Brain microvascular endothelial cell (primary cell): ENCODE data around the gene MESD.

ENCODE experiments used
- DNase-seq: peaks from one replicate; pipeline ENCODE4 v3.0.0-alpha.2; 2020
- H3K27ac ChIP-seq: fragments of 250-450 bp; sonication (Bioruptor Pico); 2 replicates; pipeline ENCODE4 v1.5.1; 2020; ENCODE audit warnings: mild to moderate bottlenecking, moderate library complexity
- H3K27me3 ChIP-seq: fragments of 250-450 bp; sonication (Bioruptor Pico); replicated peaks from 2 replicates; pipeline ENCODE4 v1.5.1; 2020; ENCODE audit warnings: mild to moderate bottlenecking
- H3K36me3 ChIP-seq: fragments of 250-450 bp; sonication (Bioruptor Pico); replicated peaks from 2 replicates; pipeline ENCODE4 v1.5.1; 2020; ENCODE audit warnings: mild to moderate bottlenecking
- H3K4me3 ChIP-seq: 2 replicates; pipeline ENCODE4 v1.5.1; 2011; ENCODE audit warnings: low read depth, mild to moderate bottlenecking, control low read depth, low read length, moderate library complexity
- in situ Hi-C: cut with HindIII; loops from 2 replicates; pipeline ENCODE4 v1.10.0; 2017; ENCODE audit warnings: low sequenced_read_pairs, low pct_ligation_motif_present
- TF ChIP-seq, protein P1 (sequence below): IDR thresholded peaks from 2 replicates; pipeline ENCODE4 v1.5.1; 2011; ENCODE audit warnings: low read depth, mild to moderate bottlenecking, moderate library complexity, low read length, control low read depth, inconsistent platforms; ENCODE audit errors: missing control alignments

Gene MESD

DNA sequence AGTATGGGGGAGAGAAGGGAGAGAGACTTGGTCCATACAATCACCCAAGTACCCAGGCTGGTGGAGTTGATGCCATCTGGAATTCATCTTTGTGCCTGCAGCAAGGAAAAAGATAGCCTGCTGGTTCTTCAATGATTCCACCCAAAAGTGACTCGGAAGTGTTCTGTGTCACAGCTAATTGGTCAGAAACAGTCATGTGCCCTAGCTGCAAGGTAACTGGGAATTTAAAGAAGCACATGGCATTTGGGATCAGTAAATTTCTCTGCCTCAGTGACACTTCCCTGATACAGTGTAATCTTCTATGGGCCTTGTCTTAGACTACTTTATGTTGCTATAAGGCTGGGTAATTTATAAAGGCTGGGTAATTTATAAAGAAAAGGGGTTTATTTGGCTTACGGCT, 28.6 kb upstream of the MESD start:
- H3K27me3 ChIP-seq = no peaks in the 10 kb centered on the region
- no peak overlapping the region for H3K27ac ChIP-seq
- DNase-seq = no peak
- H3K4me3 ChIP-seq = no peak overlapping the region
- in situ Hi-C loops = no loop called here
- TF ChIP-seq, protein P1, sequence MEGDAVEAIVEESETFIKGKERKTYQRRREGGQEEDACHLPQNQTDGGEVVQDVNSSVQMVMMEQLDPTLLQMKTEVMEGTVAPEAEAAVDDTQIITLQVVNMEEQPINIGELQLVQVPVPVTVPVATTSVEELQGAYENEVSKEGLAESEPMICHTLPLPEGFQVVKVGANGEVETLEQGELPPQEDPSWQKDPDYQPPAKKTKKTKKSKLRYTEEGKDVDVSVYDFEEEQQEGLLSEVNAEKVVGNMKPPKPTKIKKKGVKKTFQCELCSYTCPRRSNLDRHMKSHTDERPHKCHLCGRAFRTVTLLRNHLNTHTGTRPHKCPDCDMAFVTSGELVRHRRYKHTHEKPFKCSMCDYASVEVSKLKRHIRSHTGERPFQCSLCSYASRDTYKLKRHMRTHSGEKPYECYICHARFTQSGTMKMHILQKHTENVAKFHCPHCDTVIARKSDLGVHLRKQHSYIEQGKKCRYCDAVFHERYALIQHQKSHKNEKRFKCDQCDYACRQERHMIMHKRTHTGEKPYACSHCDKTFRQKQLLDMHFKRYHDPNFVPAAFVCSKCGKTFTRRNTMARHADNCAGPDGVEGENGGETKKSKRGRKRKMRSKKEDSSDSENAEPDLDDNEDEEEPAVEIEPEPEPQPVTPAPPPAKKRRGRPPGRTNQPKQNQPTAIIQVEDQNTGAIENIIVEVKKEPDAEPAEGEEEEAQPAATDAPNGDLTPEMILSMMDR = no peak
- H3K36me3 ChIP-seq = no peaks in the 10 kb centered on the region

DNA sequence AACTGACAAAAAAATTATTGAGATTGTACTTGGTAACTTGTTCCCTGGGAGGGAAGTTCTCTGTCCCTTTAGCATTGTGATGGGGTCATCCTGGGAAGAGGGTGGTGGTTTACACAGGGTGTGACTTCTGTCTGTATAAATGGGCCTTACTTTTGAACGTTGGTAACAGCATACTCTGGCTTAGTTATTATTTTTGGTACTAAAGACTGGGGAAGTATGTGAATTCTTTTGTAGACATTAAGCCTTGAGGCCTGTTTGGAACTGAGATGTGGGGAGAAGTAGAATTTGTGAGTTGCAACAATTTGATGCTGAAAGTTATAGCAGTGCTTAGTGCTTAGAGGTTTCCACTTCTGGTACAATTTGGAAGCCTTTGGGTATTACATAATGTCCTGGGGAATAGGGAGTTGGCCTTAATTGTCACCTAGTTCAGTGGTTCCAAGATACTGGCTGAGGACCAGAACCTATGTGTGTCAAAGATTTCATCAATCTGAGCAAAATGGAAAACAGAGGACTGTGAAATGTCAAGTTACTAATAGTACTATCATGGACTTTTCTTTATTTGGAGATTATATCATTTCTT, 27.0 kb upstream of the MESD start:
- DNase-seq = no peak
- H3K4me3 ChIP-seq = no peak overlapping the region
- in situ Hi-C loops = no loop called here
- TF ChIP-seq, protein P1 = no peak
- H3K27ac ChIP-seq = no peak overlapping the region
- no peaks in the 10 kb centered on the region for H3K36me3 ChIP-seq
- no peaks in the 10 kb centered on the region for H3K27me3 ChIP-seq

DNA sequence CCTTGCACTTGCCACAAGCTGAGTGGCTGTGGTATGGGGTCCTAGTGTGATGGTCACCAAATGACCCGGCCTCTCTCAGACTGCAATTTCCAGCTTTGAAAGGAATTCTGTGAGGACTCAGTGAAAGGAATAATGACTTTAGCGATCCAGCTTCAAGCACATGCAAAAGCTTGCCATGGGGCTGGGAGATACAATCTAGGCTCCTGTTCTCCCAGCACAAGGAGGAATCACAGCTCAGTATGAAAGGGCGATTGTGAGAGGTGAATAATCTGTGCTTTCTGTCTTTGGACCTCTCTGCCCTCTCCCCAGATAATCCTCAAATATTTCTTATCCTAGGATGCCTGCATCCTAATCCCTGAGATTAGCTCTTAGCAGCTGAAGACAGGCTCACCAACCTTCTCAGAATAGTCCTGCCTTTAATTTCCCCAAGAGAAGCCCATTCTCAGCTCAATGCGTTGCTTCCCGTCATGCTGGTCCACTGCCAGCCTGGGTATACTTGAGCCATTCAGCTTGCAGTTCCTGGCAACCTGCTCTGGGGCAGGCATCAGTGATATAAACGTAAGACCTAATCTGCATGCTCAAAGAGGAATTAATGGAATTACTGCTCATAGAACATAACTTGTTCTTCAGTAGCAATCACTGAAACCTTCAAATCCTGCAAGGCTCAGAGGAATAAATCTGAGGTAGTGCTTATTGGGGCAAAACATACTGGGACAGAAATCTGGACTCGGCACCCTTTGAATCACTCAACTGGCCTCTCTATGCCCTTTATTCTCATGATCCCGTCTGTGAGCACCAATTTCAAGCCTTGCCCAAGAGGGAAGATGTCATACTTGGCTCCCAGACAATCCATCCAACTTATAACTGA, 26.2 kb upstream of the MESD start:
- in situ Hi-C loops = no loop called here
- DNase-seq = no peak
- TF ChIP-seq, protein P1 = no peak
- Histone ChIP-seq H3K36me3 (no peaks in the 10 kb centered on the region), H3K4me3 (no peak overlapping the region), H3K27ac (no peak overlapping the region), H3K27me3 (no peaks in the 10 kb centered on the region)

DNA sequence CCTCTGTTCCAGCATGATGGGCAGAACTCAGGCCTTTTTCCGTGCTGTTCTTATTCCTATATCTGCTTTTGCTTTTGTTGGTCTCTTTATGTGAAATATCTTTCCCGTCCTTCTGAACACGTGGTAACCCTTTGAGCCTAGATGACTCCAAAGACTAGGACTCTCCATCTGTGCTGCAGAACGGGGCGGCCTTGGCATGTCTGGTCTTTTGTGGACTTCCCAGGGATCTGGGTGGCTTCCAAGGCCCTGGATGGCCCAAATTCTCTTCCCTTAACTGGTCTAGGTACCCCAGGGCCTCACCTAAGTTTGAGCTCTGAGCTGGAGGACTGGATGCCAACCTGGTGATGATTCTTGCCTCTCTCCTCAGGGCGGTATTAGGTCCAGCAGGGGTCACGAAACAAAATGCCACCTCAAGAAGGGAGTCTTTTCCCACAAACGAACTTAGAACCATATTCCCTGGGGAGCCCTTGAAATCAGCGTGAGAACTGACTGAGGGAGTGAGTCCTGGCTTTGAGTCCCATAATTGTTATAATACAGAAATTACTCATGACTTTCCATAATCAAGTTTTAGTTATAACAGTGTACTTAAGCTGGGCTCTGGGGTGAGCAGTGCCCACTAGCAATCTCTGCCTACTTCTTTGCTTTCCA, 25.0 kb upstream of the MESD start:
- no peak for DNase-seq
- TF ChIP-seq, protein P1 = no peak
- Histone ChIP-seq H3K36me3 (no peaks in the 10 kb centered on the region), H3K4me3 (no peak overlapping the region), H3K27me3 (no peaks in the 10 kb centered on the region), H3K27ac (no peak overlapping the region)
- in situ Hi-C loops = no loop called here

DNA sequence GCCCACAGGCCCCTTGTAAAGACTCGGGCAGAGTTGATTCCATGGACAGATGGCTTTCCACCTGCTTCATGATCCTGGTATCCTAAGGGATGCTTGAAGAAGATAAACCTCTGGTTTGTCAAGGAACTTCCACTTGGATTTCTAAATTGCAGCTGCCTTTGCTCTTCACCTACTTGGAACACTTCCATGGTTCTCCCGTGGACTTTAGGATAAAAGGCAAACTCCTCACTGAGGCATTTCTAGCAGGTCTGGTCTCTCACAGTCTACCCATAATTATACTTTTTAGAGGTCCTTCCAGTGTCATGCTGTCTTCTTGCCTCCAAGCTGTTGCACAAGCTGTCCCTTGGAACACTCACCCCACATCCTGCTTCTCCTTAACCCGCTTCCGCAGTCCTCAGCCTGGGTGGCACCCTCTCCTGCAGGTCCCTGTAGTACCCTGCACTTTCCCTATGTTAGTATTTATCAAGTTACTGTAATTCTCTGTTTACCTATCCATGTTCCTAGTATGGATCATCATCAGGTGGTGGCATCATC, 23.8 kb upstream of the MESD start:
- no peak overlapping the region for H3K27ac ChIP-seq
- in situ Hi-C loops = no loop called here
- H3K36me3 ChIP-seq = no peaks in the 10 kb centered on the region
- TF ChIP-seq, protein P1 = no peak
- H3K4me3 ChIP-seq = no peak overlapping the region
- no peaks in the 10 kb centered on the region for H3K27me3 ChIP-seq
- no peak for DNase-seq
